AG09309 (cell line): Measurements from ENCODE around the gene VWA5A.

Source experiments
- DNase-seq: peaks from one replicate; pipeline ENCODE4 v3.0.0-alpha.2; 2010; ENCODE audit warnings: low read depth
- H3K4me3 ChIP-seq: 2 replicates; pipeline ENCODE4 v1.5.1; 2011; ENCODE audit warnings: mild to moderate bottlenecking, low read depth, low read length, moderate library complexity; ENCODE audit not compliant: control insufficient read depth
- CTCF ChIP-seq: IDR thresholded peaks from 2 replicates; pipeline ENCODE4 v1.5.1; 2011; ENCODE audit warnings: mild to moderate bottlenecking, low read depth, low read length, inconsistent platforms; ENCODE audit not compliant: insufficient read depth, control insufficient read depth; ENCODE audit errors: missing control alignments

VWA5A gene

GRCh38 chr11:124079631-124080326, 35.5 kb upstream of the VWA5A start:
- H3K4me3 ChIP-seq = no peak overlapping the region
- no peak for DNase-seq
- no peak for TF ChIP-seq CTCF

- no peak for DNase-seq
- no peak for TF ChIP-seq CTCF
- no peak overlapping the region for H3K4me3 ChIP-seq
These were observed 34.8 kb upstream of the VWA5A start for GRCh38 chr11:124080327-124081001.

GRCh38 chr11:124081483-124081882, 33.8 kb upstream of the VWA5A start:
- DNase-seq = no peak
- TF ChIP-seq CTCF = no peak
- no peak overlapping the region for H3K4me3 ChIP-seq

GRCh38 chr11:124082371-124082770, 32.9 kb upstream of the VWA5A start:
- TF ChIP-seq CTCF = no peak
- DNase-seq = no peak
- no peak overlapping the region for H3K4me3 ChIP-seq

GRCh38 chr11:124085583-124085982, 29.7 kb upstream of the VWA5A start:
- TF ChIP-seq CTCF = no peak
- no peak for DNase-seq
- no peak overlapping the region for H3K4me3 ChIP-seq

GRCh38 chr11:124085997-124086846, 29.0 kb upstream of the VWA5A start:
- no peak overlapping the region for H3K4me3 ChIP-seq
- TF ChIP-seq CTCF = no peak
- DNase-seq = no peak
